Measurements from ENCODE around the gene LRRC19. TPM values are rescaled to one million over a fixed set of nuclear protein-coding genes. Genes with fewer than 3 reads are reported as not detected.

LRRC19 gene
- total and polyA plus RNA-seq, 2 donors (not counting 1 experiment from before 2014, with no cell fraction given), result not detected

DNA sequence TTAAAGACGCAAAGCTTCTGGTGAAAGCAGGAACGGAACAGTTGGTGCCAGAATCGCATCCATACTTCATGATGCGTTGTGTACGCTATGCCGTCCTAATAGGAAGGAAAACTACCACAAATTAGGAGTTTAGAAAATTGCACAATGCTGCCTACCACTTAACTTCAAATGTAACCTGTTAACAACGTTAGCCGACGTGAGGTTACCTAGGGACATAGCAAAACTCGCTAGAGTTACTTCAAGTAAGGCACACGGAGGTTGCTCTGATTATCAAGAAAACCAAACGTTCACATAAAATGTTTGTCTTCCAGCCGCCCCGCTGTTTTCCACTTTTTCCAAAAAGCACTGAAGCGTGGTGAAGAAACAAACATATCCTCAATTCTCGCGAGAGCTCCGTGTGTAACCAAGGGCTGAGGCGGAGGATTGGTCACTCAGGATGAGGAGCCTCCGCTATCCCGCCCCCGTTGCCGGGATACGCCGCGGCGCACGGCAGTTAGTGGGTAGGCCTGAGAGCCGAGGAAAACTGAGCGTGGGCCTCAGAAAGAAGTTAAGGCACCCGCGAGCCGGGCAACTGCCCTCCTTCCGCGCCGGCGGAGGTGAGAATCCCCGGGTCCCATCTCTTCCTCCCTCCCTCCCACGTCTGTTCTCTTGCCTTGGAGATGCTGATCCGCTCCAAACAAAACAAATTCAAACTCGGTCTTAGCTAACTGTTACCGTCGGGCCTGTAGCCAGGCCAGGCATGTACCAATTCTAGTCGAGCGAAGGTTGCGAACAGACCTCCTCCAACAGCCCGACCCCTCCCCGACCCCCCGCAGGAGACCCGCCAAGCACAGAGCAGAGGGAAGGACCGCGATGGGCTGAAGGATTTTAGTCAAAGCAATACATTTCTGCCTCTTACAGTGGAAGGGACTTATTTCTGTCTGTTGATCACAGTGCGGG lies 49.3 kb downstream of the LRRC19 start, which contains the start of gene IFT74:
TSS of gene IFT74 (plus strand) at position 492 of the 939 bp plus-strand sequence. CDS start 5,556 bp downstream, outside the sequence.
- Histone ChIP-seq H3K27ac (ENCODE audit: insufficient read depth, low read length) (peak within 1 kb of the TSS; percentile 80), H3K27me3 (ENCODE audit: control insufficient read depth, insufficient read depth, low read length) (no peaks in the 10 kb centered on the region), H3K4me3 (replicated peaks in 1 of 4; ENCODE audit: control extremely low read depth in 1 of 4, insufficient read depth in 1 of 4, low read depth in 3 of 4, low read length in 4 of 4) (peak within 1 kb of the TSS; percentile 42 to 88 (median 78)), H3K36me3 (ENCODE audit: control insufficient read depth, insufficient read depth, low read length) (no peaks in the 10 kb centered on the region), H3K4me2 (ENCODE audit: extremely low read depth, insufficient read depth, low read length) (peak within 1 kb of the TSS; percentile 88), H4K20me1 (ENCODE audit: control insufficient read depth, extremely low read depth, insufficient read depth, low read length) (no peaks in the 10 kb centered on the region), H2AFZ (ENCODE audit: low read length) (peak within 1 kb of the TSS; percentile 92), H3K9ac (ENCODE audit: insufficient read depth, low read length) (peak within 1 kb of the TSS; percentile 83), H3K79me2 (ENCODE audit: control insufficient read depth, insufficient read depth, low read length) (no peaks in the 10 kb centered on the region), H3K4me1 (ENCODE audit: control insufficient read depth, extremely low read depth, insufficient read depth, low read length) (no peaks in the 10 kb centered on the region), H3K9me3 (ENCODE audit: control insufficient read depth, insufficient read depth, low read depth, low read length) (no peaks in the 10 kb centered on the region)
- TF ChIP-seq, protein P1, sequence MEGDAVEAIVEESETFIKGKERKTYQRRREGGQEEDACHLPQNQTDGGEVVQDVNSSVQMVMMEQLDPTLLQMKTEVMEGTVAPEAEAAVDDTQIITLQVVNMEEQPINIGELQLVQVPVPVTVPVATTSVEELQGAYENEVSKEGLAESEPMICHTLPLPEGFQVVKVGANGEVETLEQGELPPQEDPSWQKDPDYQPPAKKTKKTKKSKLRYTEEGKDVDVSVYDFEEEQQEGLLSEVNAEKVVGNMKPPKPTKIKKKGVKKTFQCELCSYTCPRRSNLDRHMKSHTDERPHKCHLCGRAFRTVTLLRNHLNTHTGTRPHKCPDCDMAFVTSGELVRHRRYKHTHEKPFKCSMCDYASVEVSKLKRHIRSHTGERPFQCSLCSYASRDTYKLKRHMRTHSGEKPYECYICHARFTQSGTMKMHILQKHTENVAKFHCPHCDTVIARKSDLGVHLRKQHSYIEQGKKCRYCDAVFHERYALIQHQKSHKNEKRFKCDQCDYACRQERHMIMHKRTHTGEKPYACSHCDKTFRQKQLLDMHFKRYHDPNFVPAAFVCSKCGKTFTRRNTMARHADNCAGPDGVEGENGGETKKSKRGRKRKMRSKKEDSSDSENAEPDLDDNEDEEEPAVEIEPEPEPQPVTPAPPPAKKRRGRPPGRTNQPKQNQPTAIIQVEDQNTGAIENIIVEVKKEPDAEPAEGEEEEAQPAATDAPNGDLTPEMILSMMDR (conservative IDR thresholded peaks at IDR 0.05 in 1 of 2, IDR thresholded peaks at IDR 0.05 in 1 of 2; ENCODE audit: low read depth in 1 of 2, low read length in 2 of 2), result no peak
- no peak for TF ChIP-seq EZH2 (IDR thresholded peaks at IDR 0.05; ENCODE audit: low read length, missing control alignments)
- DNase-seq (ENCODE audit: low read depth in 2 of 2), result peak; percentile 97 to 99

DNA sequence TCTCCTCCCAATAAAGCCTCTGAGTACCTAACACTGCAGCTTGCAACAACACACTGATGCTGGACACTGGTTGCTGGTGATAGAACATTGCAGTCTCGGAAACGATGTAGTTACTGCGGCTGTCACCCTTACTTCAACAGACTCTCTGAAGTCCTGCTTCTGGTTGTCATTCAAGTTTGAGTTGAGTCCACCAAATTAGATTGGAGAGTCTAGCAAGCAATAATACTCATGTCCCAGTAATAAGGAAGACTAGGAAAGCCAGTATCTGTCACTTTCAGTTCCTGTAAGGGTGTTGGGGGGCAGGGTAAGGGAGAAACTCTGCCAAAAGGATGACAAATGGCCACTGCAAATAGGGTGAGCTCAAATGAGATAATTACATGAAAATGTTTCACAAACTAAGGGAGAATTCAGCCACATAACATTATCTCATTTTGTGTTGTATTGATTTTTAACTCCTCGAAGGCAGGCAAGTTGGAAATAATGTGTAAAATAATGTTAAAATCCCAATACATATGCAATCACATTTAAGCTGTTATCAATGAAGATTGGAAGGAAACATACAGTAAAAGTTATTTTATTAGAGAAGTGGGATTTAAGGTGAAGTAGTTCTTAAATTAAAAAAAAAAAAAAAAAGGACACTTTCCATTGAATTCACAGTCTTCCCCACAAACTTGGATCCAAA lies 50.1 kb downstream of the LRRC19 start:
- H3K4me2 ChIP-seq (ENCODE audit: extremely low read depth, insufficient read depth, low read length), result peak overlapping the region; percentile 88
- no peaks in the 10 kb centered on the region for H4K20me1 ChIP-seq (ENCODE audit: control insufficient read depth, extremely low read depth, insufficient read depth, low read length)
- TF ChIP-seq, protein P1 (conservative IDR thresholded peaks at IDR 0.05 in 1 of 2, IDR thresholded peaks at IDR 0.05 in 1 of 2; ENCODE audit: low read depth in 1 of 2, low read length in 2 of 2), result no peak
- TF ChIP-seq EZH2 (IDR thresholded peaks at IDR 0.05; ENCODE audit: low read length, missing control alignments), result no peak
- peak overlapping the region; percentile 86 for H2AFZ ChIP-seq (ENCODE audit: low read length)
- H3K36me3 ChIP-seq (ENCODE audit: control insufficient read depth, insufficient read depth, low read length), result no peaks in the 10 kb centered on the region
- H3K4me3 ChIP-seq (replicated peaks in 1 of 4; ENCODE audit: control extremely low read depth in 1 of 4, insufficient read depth in 1 of 4, low read depth in 3 of 4, low read length in 4 of 4), result peak overlapping the region; percentile 42 to 88 (median 78)
- no peaks in the 10 kb centered on the region for H3K4me1 ChIP-seq (ENCODE audit: control insufficient read depth, extremely low read depth, insufficient read depth, low read length)
- no peaks in the 10 kb centered on the region for H3K9me3 ChIP-seq (ENCODE audit: control insufficient read depth, insufficient read depth, low read depth, low read length)
- no peaks in the 10 kb centered on the region for H3K27me3 ChIP-seq (ENCODE audit: control insufficient read depth, insufficient read depth, low read length)
- H3K9ac ChIP-seq (ENCODE audit: insufficient read depth, low read length), result peak overlapping the region; percentile 59
- DNase-seq (ENCODE audit: low read depth in 2 of 2), result peak in 1 of 2 donors; percentile 17
- no peaks in the 10 kb centered on the region for H3K79me2 ChIP-seq (ENCODE audit: control insufficient read depth, insufficient read depth, low read length)
- peak overlapping the region; percentile 80 for H3K27ac ChIP-seq (ENCODE audit: insufficient read depth, low read length)

DNA sequence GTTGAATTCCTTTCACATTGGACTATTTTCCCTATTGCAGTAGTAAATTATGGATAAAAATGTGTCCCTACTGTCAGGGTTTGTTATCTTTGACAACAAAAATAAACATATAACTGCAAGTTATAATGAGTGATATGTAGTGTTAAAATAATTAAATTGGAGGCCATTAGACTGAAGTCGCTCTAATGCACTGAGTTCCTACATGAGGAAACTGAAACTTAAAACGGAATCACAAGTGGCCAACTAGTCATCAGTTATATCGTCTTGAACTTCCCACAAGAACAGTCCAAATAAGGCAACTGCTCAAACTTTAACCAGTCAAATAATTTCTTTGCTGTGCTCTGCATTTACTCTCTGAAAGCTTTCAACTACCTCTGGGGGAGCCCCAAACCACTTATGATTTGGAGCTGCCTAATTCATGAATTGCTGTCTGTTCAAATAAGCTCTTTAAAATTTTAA lies 51.4 kb downstream of the LRRC19 start:
- no peak for TF ChIP-seq EZH2 (IDR thresholded peaks at IDR 0.05; ENCODE audit: low read length, missing control alignments)
- TF ChIP-seq, protein P1 (conservative IDR thresholded peaks at IDR 0.05 in 1 of 2, IDR thresholded peaks at IDR 0.05 in 1 of 2; ENCODE audit: low read depth in 1 of 2, low read length in 2 of 2), result no peak
- Histone ChIP-seq H4K20me1 (ENCODE audit: control insufficient read depth, extremely low read depth, insufficient read depth, low read length) (no peaks in the 10 kb centered on the region), H3K36me3 (ENCODE audit: control insufficient read depth, insufficient read depth, low read length) (no peaks in the 10 kb centered on the region), H3K27ac (ENCODE audit: insufficient read depth, low read length) (no peak overlapping the region), H3K4me1 (ENCODE audit: control insufficient read depth, extremely low read depth, insufficient read depth, low read length) (no peaks in the 10 kb centered on the region), H3K27me3 (ENCODE audit: control insufficient read depth, insufficient read depth, low read length) (no peaks in the 10 kb centered on the region), H3K4me2 (ENCODE audit: extremely low read depth, insufficient read depth, low read length) (no peak overlapping the region), H3K4me3 (replicated peaks in 1 of 4; ENCODE audit: control extremely low read depth in 1 of 4, insufficient read depth in 1 of 4, low read depth in 3 of 4, low read length in 4 of 4) (no peak overlapping the region), H2AFZ (ENCODE audit: low read length) (no peak overlapping the region), H3K9me3 (ENCODE audit: control insufficient read depth, insufficient read depth, low read depth, low read length) (no peaks in the 10 kb centered on the region), H3K79me2 (ENCODE audit: control insufficient read depth, insufficient read depth, low read length) (no peaks in the 10 kb centered on the region), H3K9ac (ENCODE audit: insufficient read depth, low read length) (no peak overlapping the region)
- DNase-seq (ENCODE audit: low read depth in 2 of 2), result peak in 1 of 2 donors; percentile 24

Data from fibroblast of lung (primary cell).